Astrocyte of the cerebellum (primary cell): ENCODE data around the gene SPATA31D4.

Experiments
- DNase-seq: peaks from one replicate; pipeline ENCODE4 v3.0.0-alpha.2; 2011; ENCODE audit warnings: low read depth
- H3K4me3 ChIP-seq: 2 replicates; pipeline ENCODE4 v1.5.1; 2011; ENCODE audit warnings: mild to moderate bottlenecking, low read depth, low read length, moderate library complexity
- CTCF ChIP-seq: IDR thresholded peaks from 2 replicates; pipeline ENCODE4 v1.5.1; 2012; ENCODE audit warnings: low read length, low read depth, moderate library complexity, mild to moderate bottlenecking; ENCODE audit errors: missing control alignments
- in situ Hi-C: cut with HindIII; loops from 2 replicates; pipeline ENCODE4 v1.10.0; 2017; ENCODE audit warnings: low sequenced_read_pairs

The SPATA31D4 gene

GRCh38 chr9:81893929-81894328, 34.3 kb upstream of the SPATA31D4 start:
- H3K4me3 ChIP-seq: no peak overlapping the region
- peak; percentile 16 for DNase-seq
- in situ Hi-C loops: loop anchor here (25.0 kb wide), 1 partner anchor 93 kb away; the partner anchor contains the start of gene SPATA31D1
- TF ChIP-seq CTCF: no peak

- no peak for DNase-seq
These were observed 33.3 kb upstream of the SPATA31D4 start for GRCh38 chr9:81894891-81895290.

GRCh38 chr9:81896070-81896469, 32.2 kb upstream of the SPATA31D4 start:
- no peak for DNase-seq
- in situ Hi-C loops: loop anchor here (25.0 kb wide), 1 partner anchor 91 kb away; the partner anchor contains the start of gene SPATA31D1
- H3K4me3 ChIP-seq: no peak overlapping the region
- no peak for TF ChIP-seq CTCF

More at GRCh38 chr9:81894891-81895290, 33.3 kb upstream of the SPATA31D4 start:
- in situ Hi-C loops: loop anchor here (25.0 kb wide), 1 partner anchor 92 kb away; the partner anchor contains the start of gene SPATA31D1
- H3K4me3 ChIP-seq: no peak overlapping the region
- TF ChIP-seq CTCF: no peak

- in situ Hi-C loops: loop anchor here (25.0 kb wide), 1 partner anchor 88 kb away; the partner anchor contains the start of gene SPATA31D1
- peak; percentile 56 for DNase-seq
- no peak for TF ChIP-seq CTCF
- H3K4me3 ChIP-seq: no peak overlapping the region
These were observed 29.4 kb upstream of the SPATA31D4 start for GRCh38 chr9:81898851-81899250.

- DNase-seq: no peak
- in situ Hi-C loops: no loop called here
These were observed 26.0 kb upstream of the SPATA31D4 start for GRCh38 chr9:81902196-81902595.

GRCh38 chr9:81902626-81903025, 25.6 kb upstream of the SPATA31D4 start:
- in situ Hi-C loops: no loop called here
- DNase-seq: no peak
- no peak for TF ChIP-seq CTCF
- H3K4me3 ChIP-seq: no peak overlapping the region

More at GRCh38 chr9:81902196-81902595, 26.0 kb upstream of the SPATA31D4 start:
- no peak for TF ChIP-seq CTCF
- no peak overlapping the region for H3K4me3 ChIP-seq
